Right kidney (tissue), 1 donor: ENCODE results near the gene TSPAN9.

Source experiments
- DNase-seq: peaks from one replicate; pipeline ENCODE4 v3.0.0-alpha.2; 2016

The TSPAN9 gene

DNA sequence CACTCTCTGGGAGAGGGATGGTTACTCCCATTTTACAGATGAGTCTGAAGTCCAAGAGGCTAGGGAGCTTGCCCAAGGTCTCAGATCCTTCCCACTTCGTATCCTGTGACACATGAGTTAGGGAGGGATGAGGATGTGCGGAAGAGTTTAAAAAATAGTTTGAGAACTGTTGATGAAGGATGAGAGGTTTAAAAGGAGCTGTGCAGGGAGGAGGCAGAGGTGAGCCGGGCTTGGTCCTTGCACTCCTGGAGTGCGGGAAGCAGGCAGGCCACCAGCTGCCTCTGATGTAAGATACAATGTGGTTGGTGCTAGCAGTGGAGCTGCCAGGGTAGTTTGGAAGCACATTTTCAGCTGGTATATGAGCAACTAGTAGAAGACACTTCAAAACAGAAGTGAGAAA, 46.5 kb downstream of the TSPAN9 start:
- no peak for DNase-seq

GRCh38 chr12:3124917-3125316, 47.7 kb downstream of the TSPAN9 start:
- DNase-seq, result no peak

DNA sequence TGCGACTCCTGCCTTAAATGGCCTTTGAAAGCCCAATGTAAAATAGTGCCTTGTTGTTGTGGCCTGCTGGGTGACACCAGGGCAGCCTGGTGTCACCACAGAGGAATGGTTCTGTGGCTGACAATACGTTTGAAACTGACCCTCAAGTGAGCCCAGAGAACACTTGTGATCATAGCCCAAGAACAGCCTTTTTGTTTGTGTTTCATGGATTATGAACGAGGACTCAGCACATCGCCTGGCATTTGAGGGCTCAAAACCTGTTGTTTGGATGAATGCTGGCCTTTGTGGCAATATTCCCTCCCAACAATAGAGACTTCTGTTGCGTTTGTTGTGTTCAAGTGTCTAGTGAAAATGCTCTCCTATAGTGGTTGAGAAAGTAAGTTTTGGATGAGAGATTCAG, 48.5 kb downstream of the TSPAN9 start:
- DNase-seq, result no peak

GRCh38 chr12:3127832-3128231, 50.7 kb downstream of the TSPAN9 start:
- no peak for DNase-seq

DNA sequence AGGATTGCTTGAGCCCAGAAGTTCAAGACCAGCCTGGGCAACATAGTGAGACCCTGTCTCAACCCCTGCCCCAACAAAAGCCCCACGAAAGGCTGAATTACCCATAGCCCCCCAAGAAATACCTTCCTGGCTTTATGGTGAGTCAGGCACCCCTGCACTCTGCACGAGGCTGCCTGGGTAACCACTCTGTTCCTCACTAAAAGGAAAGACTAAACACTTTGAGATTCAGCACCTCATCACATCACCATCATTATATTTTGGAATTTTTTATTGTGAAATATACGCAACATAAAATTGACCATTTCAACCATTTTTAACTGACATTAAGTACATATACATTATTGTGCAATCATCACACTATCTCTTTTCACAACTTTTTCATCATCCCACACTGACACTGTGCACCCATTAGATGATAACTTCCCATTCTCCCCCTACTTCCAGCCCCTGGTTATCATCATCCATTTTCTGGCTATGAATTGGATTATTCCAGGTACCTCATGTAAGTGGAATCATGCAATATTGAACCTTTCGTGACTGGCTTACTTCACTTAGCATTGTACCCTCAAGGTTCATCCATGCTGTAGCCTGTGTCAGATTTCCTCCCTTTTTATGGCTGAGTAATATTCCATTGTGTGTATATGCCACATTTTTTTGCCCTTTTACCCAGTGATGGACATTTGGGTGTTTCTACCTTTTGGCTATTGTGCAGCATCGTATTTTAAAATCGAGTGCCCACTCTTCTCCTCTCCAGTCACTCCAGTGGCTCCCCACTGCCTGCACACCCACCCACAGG, 51.5 kb downstream of the TSPAN9 start:
- no peak for DNase-seq

- no peak for DNase-seq
Observed at GRCh38 chr12:3129301-3130056, 52.3 kb downstream of the TSPAN9 start.

- DNase-seq, result peak; percentile 58
Observed at GRCh38 chr12:3130057-3130830, 53.1 kb downstream of the TSPAN9 start.

GRCh38 chr12:3131129-3131528, 54.0 kb downstream of the TSPAN9 start:
- no peak for DNase-seq

- DNase-seq, result peak; percentile 39
Observed at GRCh38 chr12:3132636-3133404, 55.6 kb downstream of the TSPAN9 start.

- no peak for DNase-seq
Observed at GRCh38 chr12:3133405-3133783, 56.2 kb downstream of the TSPAN9 start.

- DNase-seq, result no peak
Observed at GRCh38 chr12:3134126-3134525, 56.9 kb downstream of the TSPAN9 start.

GRCh38 chr12:3134526-3135135, 57.5 kb downstream of the TSPAN9 start:
- DNase-seq, result no peak

GRCh38 chr12:3135522-3136461, 58.6 kb downstream of the TSPAN9 start:
- peak; percentile 65 for DNase-seq

DNA sequence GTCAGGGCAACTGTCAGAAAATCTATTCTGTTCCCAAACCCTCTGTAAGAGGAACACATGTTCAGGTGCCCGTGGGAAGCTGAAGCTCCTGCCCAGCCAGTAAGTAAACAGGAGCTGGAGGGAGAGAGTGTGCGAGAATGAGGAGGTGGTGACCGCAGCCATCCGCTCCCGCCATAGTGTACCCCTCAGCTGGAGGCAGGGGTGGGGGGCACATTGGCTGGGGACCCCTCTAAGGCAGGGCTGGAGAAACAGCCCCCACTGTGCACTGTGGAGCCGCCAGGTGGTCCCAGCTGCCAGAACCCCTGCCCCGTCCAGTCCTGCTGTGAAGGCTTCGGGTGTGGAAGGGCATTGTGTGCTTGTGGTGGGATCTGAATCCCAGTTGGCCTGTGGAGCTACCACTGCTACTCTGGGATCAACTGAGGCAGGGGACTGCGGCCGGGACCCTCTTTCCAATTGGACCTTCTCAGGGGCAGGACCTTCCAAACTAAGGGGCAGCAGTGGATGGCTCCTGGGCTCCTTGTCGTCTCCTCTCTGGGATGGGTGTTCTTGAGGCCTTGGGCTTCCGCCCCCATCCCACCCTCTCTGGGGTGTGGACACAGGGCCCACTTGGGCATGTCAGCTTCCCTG, 59.6 kb downstream of the TSPAN9 start:
- DNase-seq, result no peak

DNA sequence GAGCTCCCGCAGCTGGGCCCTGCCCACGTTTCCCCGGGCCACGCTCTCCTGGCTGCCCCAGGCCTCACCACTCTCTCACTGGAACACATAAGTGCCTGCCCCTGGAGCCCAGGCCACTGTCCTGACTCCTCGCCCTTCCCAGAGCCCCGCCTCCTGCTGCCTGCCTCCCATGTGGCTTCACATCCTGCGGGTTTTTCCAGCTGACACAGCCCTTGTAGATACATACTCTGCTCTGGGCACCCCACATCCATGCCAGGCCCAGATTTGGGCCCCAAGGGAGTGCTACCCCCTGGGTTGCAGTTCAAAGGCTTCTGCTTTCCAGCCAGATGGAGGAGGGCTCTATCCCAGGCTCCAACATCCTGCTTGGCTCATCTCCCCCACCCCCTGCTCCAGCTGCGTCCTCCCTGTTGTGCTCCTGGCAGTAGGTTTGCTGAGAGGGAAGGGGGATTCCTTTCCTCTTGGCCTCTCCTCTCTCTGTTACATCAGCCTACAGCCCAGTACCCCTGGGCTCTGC, 60.1 kb downstream of the TSPAN9 start:
- DNase-seq, result peak; percentile 39

- no peak for DNase-seq
Observed at GRCh38 chr12:3137814-3138445, 60.8 kb downstream of the TSPAN9 start.

- DNase-seq, result peak; percentile 27
Observed at GRCh38 chr12:3138941-3139511, 61.8 kb downstream of the TSPAN9 start.

DNA sequence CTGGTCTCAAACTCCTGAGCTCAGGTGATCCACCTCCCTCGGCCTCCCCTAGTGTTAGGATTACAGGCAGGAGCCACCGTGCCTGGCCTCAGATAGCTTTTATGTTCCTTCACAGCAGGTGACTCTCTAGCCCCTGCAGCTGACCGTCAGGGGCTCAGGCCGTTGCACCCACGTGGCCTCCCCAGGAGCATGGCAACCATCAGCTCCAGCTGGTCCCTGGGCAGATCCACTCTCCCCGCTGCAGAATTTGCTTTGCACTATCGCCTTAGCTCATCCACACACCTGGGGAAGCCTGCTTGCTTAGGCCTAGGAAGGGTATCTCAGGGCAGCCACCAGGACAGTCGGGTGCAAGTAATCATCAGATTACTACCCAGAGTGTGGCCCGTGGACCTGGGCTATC, 62.6 kb downstream of the TSPAN9 start:
- no peak for DNase-seq

DNA sequence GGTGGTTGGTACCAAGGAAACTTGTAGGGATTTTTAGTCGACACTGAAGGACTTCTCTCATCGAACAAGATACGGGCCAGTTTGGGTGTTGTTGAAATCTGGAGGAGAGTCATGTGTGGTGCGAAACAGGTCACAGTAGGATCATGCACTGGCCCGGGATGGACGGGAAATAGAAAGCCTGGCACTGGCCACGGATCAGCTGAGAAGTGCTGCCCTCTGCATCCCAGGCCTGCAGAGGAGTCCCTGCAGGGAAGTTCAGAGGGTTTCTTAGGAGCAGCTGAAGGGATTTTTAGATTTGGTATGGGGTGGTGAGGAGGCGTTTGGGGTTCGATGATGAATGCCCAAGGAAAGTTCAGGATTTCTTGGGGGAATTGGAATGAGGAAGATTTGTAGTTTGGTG, 63.1 kb downstream of the TSPAN9 start:
- no peak for DNase-seq
